ENCODE measurements around the gene SIGLEC15. TPM values are rescaled to one million over a fixed set of nuclear protein-coding genes. Genes with fewer than 3 reads are reported as not detected.
"Not testable (repeated sequence)": the region's sequence is repeated elsewhere in the genome, so short reads cannot be mapped to it uniquely, and the experiment has no call there.

Gene SIGLEC15
- total RNA-seq, 2 donors from 2014 or later: not detected

DNA sequence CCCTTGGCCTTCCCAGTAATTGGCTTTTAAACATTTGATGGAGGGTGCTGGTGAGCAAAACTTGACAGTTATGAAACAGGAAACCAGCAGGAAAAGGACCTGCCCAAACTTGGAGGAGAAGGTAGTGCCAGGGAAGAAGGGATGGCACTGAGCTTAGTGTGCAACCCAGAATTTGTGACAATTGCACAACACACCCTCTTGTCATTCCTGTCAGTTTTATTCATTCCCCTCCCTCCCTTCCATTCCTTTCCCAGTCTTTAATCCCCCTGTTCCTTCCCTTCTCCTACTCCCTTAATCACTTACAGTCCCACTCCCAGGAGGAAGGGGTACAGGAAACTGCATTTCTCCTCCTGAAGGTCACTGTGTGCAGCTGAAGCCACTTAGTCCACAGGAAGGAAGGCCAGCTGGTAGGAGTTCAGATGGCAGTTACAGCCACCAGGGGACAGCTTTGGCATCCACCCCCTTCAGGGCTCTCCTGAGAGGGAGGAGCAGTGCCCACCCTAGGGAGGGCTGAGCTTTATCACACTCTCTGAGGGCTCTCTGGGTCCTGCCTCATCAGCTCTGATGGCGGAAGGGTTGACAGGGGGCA, 24.0 kb upstream of the SIGLEC15 start:
- peaks cover 2% of the 10 kb centered on the region for H3K4me1 Mint-ChIP-seq
- no peak for DNase-seq
- H3K27ac Mint-ChIP-seq: no peak overlapping the region
- peaks cover 2% of the 10 kb centered on the region for H3K36me3 Mint-ChIP-seq (ENCODE audit: low read depth)
- no peaks in the 10 kb centered on the region for H3K27me3 Mint-ChIP-seq
- H3K4me3 Mint-ChIP-seq: no peak overlapping the region
- no peak for ATAC-seq
- no peaks in the 10 kb centered on the region for H3K9me3 ChIP-seq (ENCODE audit: control insufficient read depth, low read length, poor library complexity, severe bottlenecking)

DNA sequence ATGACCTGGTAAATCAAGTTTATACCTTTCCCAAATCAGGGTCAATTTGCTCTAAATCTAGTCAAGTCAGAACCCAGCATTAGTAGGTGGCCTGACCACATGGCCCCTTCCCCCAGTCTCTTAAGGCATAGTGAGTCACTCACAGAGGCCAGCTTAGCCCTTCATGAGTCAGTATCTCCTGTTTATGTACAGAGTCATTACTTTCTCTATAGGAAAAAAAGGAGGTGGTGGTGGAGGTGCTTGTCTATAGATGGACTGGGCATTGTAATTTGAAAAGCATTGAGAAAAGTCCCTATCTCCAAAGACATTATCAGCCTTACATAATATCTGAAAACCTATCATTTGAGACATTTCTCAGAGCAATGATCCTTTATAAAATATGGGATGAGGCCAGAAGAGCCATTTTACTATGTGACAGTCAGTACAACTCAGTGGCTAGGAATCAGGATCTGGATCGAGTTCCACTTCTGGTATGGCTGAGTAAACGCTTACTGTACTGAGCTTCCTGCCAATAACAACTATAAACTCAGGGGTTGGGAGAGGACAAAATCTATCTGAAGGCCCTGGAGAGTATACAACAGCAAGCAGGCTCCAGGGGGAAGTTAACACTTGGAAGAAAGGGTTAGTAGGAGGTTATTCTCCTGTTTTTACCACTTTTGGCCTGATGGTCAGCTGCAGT, 22.5 kb upstream of the SIGLEC15 start:
- Mint-ChIP-seq H3K27me3 (no peaks in the 10 kb centered on the region), H3K36me3 (ENCODE audit: low read depth) (peaks cover 2% of the 10 kb centered on the region), H3K4me3 (no peak overlapping the region), H3K4me1 (peaks cover 2% of the 10 kb centered on the region), H3K27ac (no peak overlapping the region)
- ATAC-seq (no peak), DNase-seq (no peak)
- no peaks in the 10 kb centered on the region for H3K9me3 ChIP-seq (ENCODE audit: control insufficient read depth, low read length, poor library complexity, severe bottlenecking)

DNA sequence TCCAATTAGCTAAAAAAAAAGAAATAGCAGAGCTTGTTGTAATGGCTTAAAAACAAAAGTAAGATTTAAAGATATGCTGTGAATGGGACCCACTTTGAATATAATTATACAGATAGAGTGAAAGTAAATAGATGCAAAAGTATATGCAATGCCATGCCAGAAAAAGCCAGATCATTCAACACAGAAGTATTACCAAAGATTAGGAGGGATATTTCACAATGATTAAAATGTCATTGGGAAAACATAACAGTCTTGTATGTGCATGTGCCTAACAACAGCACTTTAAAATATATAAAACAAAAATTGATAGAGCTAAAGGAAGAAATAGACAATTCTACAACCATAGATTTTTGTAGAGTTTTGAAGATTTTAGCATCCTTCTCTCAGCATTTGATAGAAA, 19.9 kb upstream of the SIGLEC15 start:
- Mint-ChIP-seq H3K27me3 (no peaks in the 10 kb centered on the region), H3K36me3 (ENCODE audit: low read depth) (peaks cover 2% of the 10 kb centered on the region), H3K4me1 (peaks cover 2% of the 10 kb centered on the region), H3K4me3 (no peak overlapping the region), H3K27ac (no peak overlapping the region)
- H3K9me3 ChIP-seq (ENCODE audit: control insufficient read depth, low read length, poor library complexity, severe bottlenecking): no peaks in the 10 kb centered on the region
- DNase-seq (no peak), ATAC-seq (no peak)

DNA sequence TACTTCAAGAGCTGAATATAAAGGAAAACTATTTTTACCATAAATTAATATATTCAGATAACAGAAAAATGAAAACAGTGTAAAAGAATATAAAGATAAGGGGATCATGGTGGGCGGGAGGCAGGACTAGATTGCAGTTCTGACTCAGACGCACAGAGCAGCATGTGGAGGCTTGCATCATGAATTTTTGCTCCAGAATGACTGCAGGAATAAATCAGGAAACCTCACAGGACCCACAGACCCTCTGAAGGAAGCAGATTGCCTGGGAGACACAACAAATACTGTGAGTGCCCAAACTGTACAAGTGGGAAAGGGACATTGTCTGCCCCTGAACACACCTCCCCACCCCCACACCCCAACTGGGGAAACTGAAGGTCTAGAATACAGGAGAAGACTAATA, 19.2 kb upstream of the SIGLEC15 start:
- peaks cover 2% of the 10 kb centered on the region for H3K4me1 Mint-ChIP-seq
- no peak overlapping the region for H3K4me3 Mint-ChIP-seq
- H3K27me3 Mint-ChIP-seq: no peaks in the 10 kb centered on the region
- ATAC-seq (no peak), DNase-seq (no peak)
- peaks cover 2% of the 10 kb centered on the region for H3K36me3 Mint-ChIP-seq (ENCODE audit: low read depth)
- no peaks in the 10 kb centered on the region for H3K9me3 ChIP-seq (ENCODE audit: control insufficient read depth, low read length, poor library complexity, severe bottlenecking)
- no peak overlapping the region for H3K27ac Mint-ChIP-seq

DNA sequence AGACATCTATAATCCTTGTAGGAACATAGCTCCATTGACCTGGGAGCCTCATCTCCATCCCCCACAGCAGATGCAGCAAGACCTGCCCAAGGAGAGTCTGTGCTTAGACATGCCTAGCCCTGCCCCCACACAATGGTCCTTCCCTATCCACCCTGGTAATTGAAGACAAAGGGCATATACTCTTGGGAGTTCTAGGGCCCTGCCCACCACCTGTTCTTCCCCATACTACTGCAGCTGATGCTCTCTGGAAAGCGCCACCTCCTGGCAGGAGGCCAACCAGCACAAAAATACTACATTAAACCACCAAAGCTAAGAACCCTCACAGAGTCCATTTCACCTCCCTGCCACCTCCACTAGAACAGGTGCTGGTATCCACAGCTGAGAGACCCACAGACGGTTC, 18.3 kb upstream of the SIGLEC15 start:
- DNase-seq; H3K36me3 Mint-ChIP-seq (ENCODE audit: low read depth): not testable (repeated sequence)

DNA sequence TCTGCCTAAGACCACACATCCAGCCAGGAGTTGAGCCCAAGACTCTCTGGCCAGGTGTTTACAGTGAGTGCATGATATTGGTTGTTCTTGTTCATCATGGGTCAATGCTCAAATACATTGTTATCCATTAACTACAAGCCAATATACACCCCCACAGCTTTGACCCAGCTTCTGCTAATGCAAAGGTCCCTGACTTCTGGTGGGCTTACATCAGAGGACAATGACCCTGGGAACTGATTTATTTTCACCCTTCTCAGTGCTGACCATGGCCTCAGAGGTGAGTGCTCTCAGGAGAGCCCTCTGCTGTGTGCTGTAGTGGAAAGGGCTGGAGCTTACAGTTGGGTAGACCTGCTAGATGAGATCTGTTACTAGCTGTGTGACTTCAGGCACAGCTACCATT, 10.7 kb upstream of the SIGLEC15 start:
- not testable (repeated sequence) for H3K9me3 ChIP-seq (ENCODE audit: control insufficient read depth, low read length, poor library complexity, severe bottlenecking); H3K27me3 Mint-ChIP-seq; ATAC-seq; H3K27ac Mint-ChIP-seq; H3K4me3 Mint-ChIP-seq; H3K36me3 Mint-ChIP-seq (ENCODE audit: low read depth); H3K4me1 Mint-ChIP-seq; DNase-seq

More for the DNA sequence above, 18.3 kb upstream of the SIGLEC15 start:
- H3K9me3 ChIP-seq (ENCODE audit: control insufficient read depth, low read length, poor library complexity, severe bottlenecking); H3K4me1 Mint-ChIP-seq; H3K4me3 Mint-ChIP-seq; ATAC-seq; H3K27ac Mint-ChIP-seq; H3K27me3 Mint-ChIP-seq: not testable (repeated sequence)

DNA sequence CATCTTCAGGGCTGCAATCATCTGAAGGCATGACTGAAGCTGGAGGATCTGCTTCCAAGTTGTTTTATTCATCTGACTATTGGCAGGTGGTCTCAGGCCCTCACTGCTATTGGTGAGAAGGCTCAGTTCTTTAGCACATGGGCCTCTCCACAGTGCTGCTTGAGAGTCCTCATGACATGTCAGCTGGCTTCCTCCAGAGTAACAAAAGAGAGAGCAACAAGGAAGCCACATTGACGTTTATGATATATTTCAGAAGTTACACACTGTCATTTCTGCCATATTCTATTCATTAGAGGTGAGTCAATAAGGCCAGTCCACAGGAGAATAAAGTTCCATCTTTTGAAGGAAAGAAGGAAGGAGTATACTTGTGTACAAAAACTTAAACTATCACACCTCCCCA, 7.9 kb upstream of the SIGLEC15 start:
- no peak for DNase-seq

DNA sequence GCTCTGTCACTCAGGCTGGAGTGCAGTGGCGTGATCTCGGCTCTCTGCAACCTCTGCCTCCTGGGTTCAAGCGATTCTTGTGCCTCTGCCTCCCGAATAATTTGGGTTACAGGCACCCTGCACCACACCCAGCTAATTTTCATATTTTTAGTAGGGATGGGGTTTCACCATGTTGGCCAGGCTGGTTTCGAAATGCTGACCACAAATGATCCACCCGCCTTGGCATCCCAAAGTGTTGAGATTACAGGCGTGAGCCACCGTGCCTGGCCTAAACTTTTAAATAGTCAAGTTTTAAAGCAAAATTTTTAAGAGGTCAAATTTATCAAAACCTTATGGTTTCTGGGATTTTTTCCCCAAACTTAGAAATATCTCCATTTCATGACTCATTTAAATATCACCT, 6.7 kb upstream of the SIGLEC15 start:
- H3K36me3 Mint-ChIP-seq (ENCODE audit: low read depth); H3K9me3 ChIP-seq (ENCODE audit: control insufficient read depth, low read length, poor library complexity, severe bottlenecking); DNase-seq; ATAC-seq; H3K4me1 Mint-ChIP-seq; H3K4me3 Mint-ChIP-seq; H3K27ac Mint-ChIP-seq; H3K27me3 Mint-ChIP-seq: not testable (repeated sequence)

More for the DNA sequence above, 7.9 kb upstream of the SIGLEC15 start:
- no peak overlapping the region for H3K27ac Mint-ChIP-seq
- no peaks in the 10 kb centered on the region for H3K9me3 ChIP-seq (ENCODE audit: control insufficient read depth, low read length, poor library complexity, severe bottlenecking)
- H3K4me3 Mint-ChIP-seq: no peak overlapping the region
- H3K36me3 Mint-ChIP-seq (ENCODE audit: low read depth): peaks cover 3% of the 10 kb centered on the region
- no peaks in the 10 kb centered on the region for H3K4me1 Mint-ChIP-seq
- no peak for ATAC-seq
- H3K27me3 Mint-ChIP-seq: peaks cover 6% of the 10 kb centered on the region

DNA sequence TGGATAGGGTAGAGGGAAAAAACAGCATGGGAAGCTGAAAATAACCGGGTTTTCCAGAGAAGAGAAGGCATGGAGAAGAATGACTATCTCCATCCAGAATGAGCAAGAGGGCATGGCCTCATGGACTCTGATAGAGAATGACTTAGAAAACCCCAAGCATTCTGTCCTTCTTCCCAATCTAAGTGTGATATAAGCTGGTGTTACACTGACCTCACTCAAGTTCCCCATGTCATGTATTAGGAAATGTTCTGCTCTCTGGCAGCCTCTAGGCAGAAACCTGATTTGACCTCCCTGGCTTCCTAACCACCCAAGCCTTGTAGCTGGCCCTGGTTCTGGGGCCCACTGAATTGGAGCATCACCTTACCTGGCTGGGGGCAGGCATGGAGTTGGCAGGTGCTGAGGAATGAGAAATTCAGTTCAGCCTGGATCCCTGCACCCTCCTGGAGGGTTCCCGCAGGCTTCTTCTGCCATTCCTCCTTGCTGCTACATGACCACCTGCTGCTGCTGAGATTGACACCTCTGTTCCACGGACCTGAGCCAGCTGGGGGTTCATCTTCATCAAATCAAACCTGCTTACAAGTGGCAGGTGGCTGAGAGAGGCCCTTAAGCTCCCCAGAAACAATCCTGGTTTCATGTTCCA, 5.2 kb upstream of the SIGLEC15 start:
- H3K4me3 Mint-ChIP-seq: no peak overlapping the region

DNA sequence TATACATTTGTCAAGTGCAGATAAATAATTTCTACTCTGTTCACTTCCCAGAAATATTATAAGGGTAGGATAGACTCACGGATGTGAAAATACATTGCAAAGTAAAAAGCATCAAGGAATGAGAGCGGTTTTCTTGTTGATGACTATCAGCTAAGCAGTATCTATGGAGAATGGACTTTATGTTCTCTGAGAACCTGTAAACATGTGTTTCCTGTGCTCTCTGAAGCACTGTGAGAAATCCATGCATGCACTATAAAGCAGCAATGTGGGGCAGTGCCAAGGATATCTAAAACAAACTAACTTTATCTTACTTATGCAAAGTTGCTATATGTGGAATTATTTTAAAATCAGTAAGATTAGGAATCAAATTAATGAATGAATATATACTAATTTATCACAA, 4.4 kb upstream of the SIGLEC15 start:
- H3K9me3 ChIP-seq (ENCODE audit: control insufficient read depth, low read length, poor library complexity, severe bottlenecking): no peaks in the 10 kb centered on the region
- DNase-seq: no peak
- Mint-ChIP-seq H3K4me1 (peaks cover 15% of the 10 kb centered on the region), H3K4me3 (no peak overlapping the region), H3K36me3 (ENCODE audit: low read depth) (peaks cover 6% of the 10 kb centered on the region), H3K27me3 (peaks cover 6% of the 10 kb centered on the region), H3K27ac (no peak overlapping the region)
- ATAC-seq: no peak

More for the DNA sequence above, 5.2 kb upstream of the SIGLEC15 start:
- no peak overlapping the region for H3K27ac Mint-ChIP-seq
- peaks cover 6% of the 10 kb centered on the region for H3K36me3 Mint-ChIP-seq (ENCODE audit: low read depth)
- no peak for DNase-seq
- peaks cover 9% of the 10 kb centered on the region for H3K4me1 Mint-ChIP-seq
- peaks cover 6% of the 10 kb centered on the region for H3K27me3 Mint-ChIP-seq
- H3K9me3 ChIP-seq (ENCODE audit: control insufficient read depth, low read length, poor library complexity, severe bottlenecking): no peaks in the 10 kb centered on the region
- no peak for ATAC-seq

DNA sequence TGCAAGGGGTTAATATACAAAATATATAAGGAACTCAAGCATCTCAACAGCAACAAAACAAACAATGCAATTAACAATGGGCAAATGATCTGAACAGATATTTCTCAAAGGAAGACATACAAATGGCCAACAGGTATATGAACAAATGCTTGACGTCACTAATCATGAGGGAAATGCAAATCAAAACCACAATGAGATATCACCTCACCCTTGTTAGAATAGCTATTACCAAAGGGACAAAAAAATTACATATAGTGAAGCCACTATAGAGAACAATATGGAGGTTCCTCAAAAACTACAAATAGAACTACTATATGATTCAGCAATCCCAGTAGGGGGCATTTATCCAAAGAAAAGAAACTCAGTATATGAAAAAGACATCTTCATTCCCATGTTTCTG, 3.8 kb upstream of the SIGLEC15 start:
- Mint-ChIP-seq H3K27ac (no peak overlapping the region), H3K36me3 (ENCODE audit: low read depth) (peaks cover 6% of the 10 kb centered on the region), H3K4me1 (peaks cover 15% of the 10 kb centered on the region), H3K27me3 (peaks cover 6% of the 10 kb centered on the region), H3K4me3 (no peak overlapping the region)
- DNase-seq (no peak), ATAC-seq (no peak)
- no peaks in the 10 kb centered on the region for H3K9me3 ChIP-seq (ENCODE audit: control insufficient read depth, low read length, poor library complexity, severe bottlenecking)

DNA sequence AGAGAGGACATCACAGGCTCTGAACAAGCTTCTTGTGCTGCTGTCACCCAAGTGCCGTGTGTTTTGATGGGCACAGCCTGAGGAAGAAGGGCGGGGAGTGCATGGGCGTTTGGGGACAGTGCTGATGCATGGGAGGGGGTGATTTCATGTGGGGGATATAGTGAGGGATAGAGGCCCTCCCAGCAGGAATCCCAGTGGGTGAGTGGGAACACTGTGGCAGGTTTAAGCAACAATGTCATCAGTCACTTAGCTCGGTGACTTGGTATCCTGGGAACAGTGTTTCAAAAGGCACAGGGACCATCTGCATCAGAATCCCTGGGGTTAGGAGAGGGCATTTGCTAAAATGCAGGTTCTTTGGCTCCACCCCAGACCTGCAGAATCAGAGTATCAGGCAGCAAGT, 609 bp downstream of the SIGLEC15 start:
- H3K27me3 Mint-ChIP-seq: peaks cover under 1% of the 10 kb centered on the region
- H3K36me3 Mint-ChIP-seq (ENCODE audit: low read depth): peaks cover 2% of the 10 kb centered on the region
- H3K4me1 Mint-ChIP-seq: peaks cover 24% of the 10 kb centered on the region
- no peaks in the 10 kb centered on the region for H3K9me3 ChIP-seq (ENCODE audit: control insufficient read depth, low read length, poor library complexity, severe bottlenecking)
- H3K4me3 Mint-ChIP-seq: no peak overlapping the region
- peak overlapping the region; percentile 69 for H3K27ac Mint-ChIP-seq
- no peak for DNase-seq
- no peak for ATAC-seq

DNA sequence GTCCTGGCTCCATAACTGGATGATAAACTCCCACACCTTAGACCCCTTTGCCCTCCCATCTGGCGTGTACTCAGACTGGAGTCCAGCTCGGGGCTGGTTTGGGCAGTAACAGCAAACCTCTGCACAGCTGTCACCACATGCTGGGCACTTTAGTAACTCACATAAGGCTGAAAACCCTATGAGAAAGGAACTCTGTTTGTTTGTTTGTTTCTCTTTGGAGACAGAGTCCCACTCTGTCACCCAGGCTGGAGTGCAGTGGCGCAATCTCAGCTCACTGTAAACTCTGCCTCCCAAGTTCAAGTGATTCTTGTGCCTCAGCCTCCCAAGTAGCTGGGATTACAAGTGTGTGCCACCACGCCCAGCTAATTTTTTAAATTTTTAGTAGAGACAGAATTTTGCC, 1.2 kb downstream of the SIGLEC15 start:
- H3K27ac Mint-ChIP-seq; H3K27me3 Mint-ChIP-seq; DNase-seq; H3K4me3 Mint-ChIP-seq; ATAC-seq; H3K36me3 Mint-ChIP-seq (ENCODE audit: low read depth); H3K9me3 ChIP-seq (ENCODE audit: control insufficient read depth, low read length, poor library complexity, severe bottlenecking): not testable (repeated sequence)
- peaks cover 24% of the 10 kb centered on the region for H3K4me1 Mint-ChIP-seq

All from T-helper 17 cell (primary cell).